ENCODE data around the gene HID1.

- TF ChIP-seq EP300 (IDR thresholded peaks at IDR 0.05) (no peak), POLR2A (IDR thresholded peaks at IDR 0.05) (no peak), POLR2AphosphoS5 (IDR thresholded peaks at IDR 0.05) (no peak)
- TF ChIP-seq, protein P1, sequence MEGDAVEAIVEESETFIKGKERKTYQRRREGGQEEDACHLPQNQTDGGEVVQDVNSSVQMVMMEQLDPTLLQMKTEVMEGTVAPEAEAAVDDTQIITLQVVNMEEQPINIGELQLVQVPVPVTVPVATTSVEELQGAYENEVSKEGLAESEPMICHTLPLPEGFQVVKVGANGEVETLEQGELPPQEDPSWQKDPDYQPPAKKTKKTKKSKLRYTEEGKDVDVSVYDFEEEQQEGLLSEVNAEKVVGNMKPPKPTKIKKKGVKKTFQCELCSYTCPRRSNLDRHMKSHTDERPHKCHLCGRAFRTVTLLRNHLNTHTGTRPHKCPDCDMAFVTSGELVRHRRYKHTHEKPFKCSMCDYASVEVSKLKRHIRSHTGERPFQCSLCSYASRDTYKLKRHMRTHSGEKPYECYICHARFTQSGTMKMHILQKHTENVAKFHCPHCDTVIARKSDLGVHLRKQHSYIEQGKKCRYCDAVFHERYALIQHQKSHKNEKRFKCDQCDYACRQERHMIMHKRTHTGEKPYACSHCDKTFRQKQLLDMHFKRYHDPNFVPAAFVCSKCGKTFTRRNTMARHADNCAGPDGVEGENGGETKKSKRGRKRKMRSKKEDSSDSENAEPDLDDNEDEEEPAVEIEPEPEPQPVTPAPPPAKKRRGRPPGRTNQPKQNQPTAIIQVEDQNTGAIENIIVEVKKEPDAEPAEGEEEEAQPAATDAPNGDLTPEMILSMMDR (IDR thresholded peaks at IDR 0.05): no peak
Measured at GRCh38 chr17:74962622-74963394, 9.8 kb downstream of the HID1 start.
